T-helper 17 cell (primary cell): Measurements from ENCODE around the gene PTGER4. TPM values are rescaled to one million over a fixed set of nuclear protein-coding genes. Genes with fewer than 3 reads are reported as not detected.
A peak's percentile ranks its signal among the peaks of the same experiment; 100 is the strongest.
"Not testable (repeated sequence)": the region's sequence is repeated elsewhere in the genome, so short reads cannot be mapped to it uniquely, and the experiment has no call there.

Experiments used
- ATAC-seq: fragments of 150-1000 bp; cut with Tn5 transposase; 2 replicates; pipeline ENCODE4 v1.10.0; 2021; ENCODE audit warnings: mild to moderate bottlenecking, moderate library complexity
- DNase-seq, 3 donors: peaks; one replicate each; pipeline versions ENCODE4 v3.0.0 to v3.0.0-alpha.2; 2020 to 2021
- H3K9me3 ChIP-seq: one replicate; pipeline ENCODE4 v1.7.0; 2013; ENCODE audit warnings: low read length, mild to moderate bottlenecking; ENCODE audit not compliant: control insufficient read depth, poor library complexity, severe bottlenecking
- H3K27ac Mint-ChIP-seq: one replicate; pipeline ENCODE4 v1.8.0; 2022; ENCODE audit warnings: mild to moderate bottlenecking, moderate library complexity, mixed read lengths
- H3K27me3 Mint-ChIP-seq: one replicate; pipeline ENCODE4 v1.8.0; 2022; ENCODE audit warnings: mixed read lengths
- H3K36me3 Mint-ChIP-seq: one replicate; pipeline ENCODE4 v1.8.0; 2022; ENCODE audit warnings: low read depth, mixed read lengths
- H3K4me1 Mint-ChIP-seq: one replicate; pipeline ENCODE4 v1.8.0; 2022; ENCODE audit warnings: mild to moderate bottlenecking, mixed read lengths
- H3K4me3 Mint-ChIP-seq: one replicate; pipeline ENCODE4 v1.8.0; 2022; ENCODE audit warnings: mild to moderate bottlenecking, moderate library complexity, mixed read lengths
- total RNA-seq, 4 donors: library from RNA in 2 of 4; stranded (reverse) in 2 of 4; gene quantifications; one replicate each; pipeline ENCODE4 v1.2.3 and lab custom pipeline; 2022 to 2026

The PTGER4 gene
- total RNA-seq, 2 donors from 2014 or later: 314 to 339 TPM

DNA sequence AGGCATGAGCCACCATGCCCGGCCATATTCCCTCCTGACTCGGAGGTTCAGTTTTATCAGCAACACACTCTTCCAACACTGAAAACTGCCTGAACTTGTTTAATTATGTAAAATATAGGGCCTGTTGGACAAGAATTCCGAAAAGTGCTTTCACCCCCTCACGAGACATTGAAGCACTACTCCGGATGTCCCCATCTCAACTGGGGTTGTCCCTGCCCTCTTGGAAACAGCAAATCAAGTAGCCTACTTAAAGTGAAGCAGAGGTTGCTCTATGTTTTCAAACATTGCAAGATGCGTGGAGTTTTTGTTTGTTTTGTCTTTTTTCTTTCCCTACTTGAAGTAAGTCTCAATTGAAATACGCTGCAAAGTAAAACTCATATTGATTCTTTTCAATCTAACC is 7.6 kb downstream of the PTGER4 start:
- DNase-seq (no peak), ATAC-seq (peak; percentile 42)
- H3K9me3 ChIP-seq: no peaks in the 10 kb centered on the region
- peaks cover 7% of the 10 kb centered on the region for H3K36me3 Mint-ChIP-seq
- no peaks in the 10 kb centered on the region for H3K27me3 Mint-ChIP-seq
- H3K4me1 Mint-ChIP-seq: peaks cover 63% of the 10 kb centered on the region
- peak overlapping the region; percentile 88 for H3K4me3 Mint-ChIP-seq
- peak overlapping the region; percentile 98 for H3K27ac Mint-ChIP-seq

DNA sequence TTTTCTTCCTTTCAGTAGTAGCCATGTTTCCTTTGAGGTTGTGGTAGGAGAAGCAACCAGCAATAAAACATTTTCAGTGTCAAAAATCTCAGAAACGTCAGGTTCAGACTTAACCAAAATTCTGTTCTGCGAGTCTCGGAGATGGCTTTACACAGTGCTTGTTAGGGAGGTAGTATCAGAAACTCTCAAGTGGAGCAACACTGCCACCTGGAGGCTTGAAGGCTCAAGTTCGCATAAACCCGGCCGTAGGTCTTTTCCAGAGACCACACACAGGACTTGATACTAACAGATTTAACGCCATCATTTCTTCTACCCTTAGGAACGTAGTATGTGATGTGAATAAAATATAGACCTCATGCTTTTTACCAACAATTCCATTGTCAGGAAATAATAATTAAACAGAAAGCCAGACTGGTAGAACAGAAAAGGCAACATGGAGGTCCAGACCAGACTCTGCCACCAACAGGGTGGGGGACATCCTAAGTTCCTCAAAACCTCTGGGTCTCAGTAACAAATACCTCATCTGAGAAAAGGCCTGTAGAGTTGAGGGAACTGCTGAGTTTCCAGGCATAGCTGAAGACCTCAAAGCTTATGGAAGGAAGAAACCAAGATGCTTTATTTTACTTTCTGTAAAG is 8.5 kb downstream of the PTGER4 start:
- no peaks in the 10 kb centered on the region for H3K9me3 ChIP-seq
- DNase-seq (peak; percentile 62 to 80 (median 70)), ATAC-seq (peak; percentile 76)
- peak overlapping the region; percentile 98 for H3K27ac Mint-ChIP-seq
- peaks cover 58% of the 10 kb centered on the region for H3K4me1 Mint-ChIP-seq
- H3K4me3 Mint-ChIP-seq: peak overlapping the region; percentile 88
- H3K36me3 Mint-ChIP-seq: peaks cover 7% of the 10 kb centered on the region
- no peaks in the 10 kb centered on the region for H3K27me3 Mint-ChIP-seq

DNA sequence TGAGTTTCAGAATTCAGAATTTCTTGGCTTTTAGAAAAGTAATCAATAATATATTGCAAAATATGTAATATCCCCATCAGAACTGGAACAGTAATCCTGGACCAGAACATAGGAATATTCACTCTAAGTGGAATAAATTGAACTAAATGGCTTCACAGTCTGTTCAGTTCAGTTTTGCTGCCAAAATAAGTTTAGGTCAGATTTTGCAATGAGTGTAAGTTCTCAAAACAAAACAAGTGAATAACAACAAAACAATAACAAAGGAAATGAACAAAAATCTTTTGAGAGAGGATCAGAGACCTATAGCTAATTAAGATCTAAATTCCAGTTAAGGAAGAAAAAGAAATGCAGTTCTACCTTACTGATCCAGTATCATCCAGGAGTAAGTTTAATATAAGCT is 9.3 kb downstream of the PTGER4 start:
- peaks cover 55% of the 10 kb centered on the region for H3K4me1 Mint-ChIP-seq
- H3K27me3 Mint-ChIP-seq: no peaks in the 10 kb centered on the region
- H3K36me3 Mint-ChIP-seq: peaks cover 7% of the 10 kb centered on the region
- peak overlapping the region; percentile 47 for H3K4me3 Mint-ChIP-seq
- DNase-seq (no peak), ATAC-seq (no peak)
- peak overlapping the region; percentile 98 for H3K27ac Mint-ChIP-seq
- no peaks in the 10 kb centered on the region for H3K9me3 ChIP-seq

DNA sequence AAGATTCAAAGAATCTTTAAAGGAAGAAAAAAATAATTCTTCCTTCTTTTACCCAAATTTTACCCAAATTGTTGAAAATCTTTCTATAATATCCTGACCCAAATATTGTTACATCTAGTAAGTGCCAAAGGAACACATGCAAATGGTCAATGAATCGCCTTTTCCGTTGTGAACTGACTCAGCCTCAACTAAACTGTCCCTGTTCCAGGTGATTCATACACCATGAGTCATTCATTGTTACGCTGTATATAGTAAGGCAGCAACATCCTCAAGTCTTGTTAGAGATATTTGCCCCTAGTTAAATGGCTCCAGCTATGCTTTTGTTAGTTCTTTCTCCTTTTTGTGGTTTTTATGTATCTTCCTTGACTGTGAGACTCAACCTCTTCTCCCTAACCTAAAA is 9.7 kb downstream of the PTGER4 start:
- Mint-ChIP-seq H3K27me3 (no peaks in the 10 kb centered on the region), H3K27ac (peak overlapping the region; percentile 98), H3K4me3 (peak overlapping the region; percentile 47), H3K36me3 (peaks cover 7% of the 10 kb centered on the region), H3K4me1 (peaks cover 52% of the 10 kb centered on the region)
- ATAC-seq: peak; percentile 18
- no peak for DNase-seq
- no peaks in the 10 kb centered on the region for H3K9me3 ChIP-seq

DNA sequence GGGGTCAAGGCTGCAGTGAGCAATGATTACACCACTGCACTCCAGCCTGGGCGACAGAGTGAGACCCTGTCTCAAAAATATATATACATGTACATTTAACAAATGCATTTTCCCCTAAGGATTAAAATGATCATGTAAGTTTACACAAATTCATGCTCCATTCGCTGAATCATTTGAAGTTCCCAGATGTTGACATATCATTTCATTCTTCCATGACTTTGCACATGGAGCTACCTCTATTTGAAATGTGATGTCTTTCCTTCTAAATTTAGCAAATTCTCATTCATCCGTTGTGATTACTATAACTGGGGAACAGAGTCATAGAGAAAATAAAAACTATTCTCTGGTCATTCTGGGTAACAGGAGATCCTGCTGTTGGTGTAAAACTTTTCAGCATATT is 10.6 kb downstream of the PTGER4 start:
- DNase-seq: no peak
- no peaks in the 10 kb centered on the region for H3K27me3 Mint-ChIP-seq
- peaks cover 7% of the 10 kb centered on the region for H3K36me3 Mint-ChIP-seq
- H3K27ac Mint-ChIP-seq: peak overlapping the region; percentile 98
- H3K9me3 ChIP-seq: no peaks in the 10 kb centered on the region
- no peak overlapping the region for H3K4me3 Mint-ChIP-seq
- H3K4me1 Mint-ChIP-seq: peaks cover 50% of the 10 kb centered on the region
- ATAC-seq: no peak

DNA sequence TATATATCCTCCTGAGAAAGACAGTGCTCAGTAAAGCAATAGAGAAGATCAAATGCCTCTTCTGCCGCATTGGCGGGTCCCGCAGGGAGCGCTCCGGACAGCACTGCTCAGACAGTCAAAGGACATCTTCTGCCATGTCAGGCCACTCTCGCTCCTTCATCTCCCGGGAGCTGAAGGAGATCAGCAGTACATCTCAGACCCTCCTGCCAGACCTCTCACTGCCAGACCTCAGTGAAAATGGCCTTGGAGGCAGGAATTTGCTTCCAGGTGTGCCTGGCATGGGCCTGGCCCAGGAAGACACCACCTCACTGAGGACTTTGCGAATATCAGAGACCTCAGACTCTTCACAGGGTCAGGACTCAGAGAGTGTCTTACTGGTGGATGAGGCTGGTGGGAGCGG is 12.2 kb downstream of the PTGER4 start:
- H3K4me1 Mint-ChIP-seq: peaks cover 36% of the 10 kb centered on the region
- H3K4me3 Mint-ChIP-seq: peak overlapping the region; percentile 63
- no peak for ATAC-seq
- no peaks in the 10 kb centered on the region for H3K27me3 Mint-ChIP-seq
- peak overlapping the region; percentile 98 for H3K27ac Mint-ChIP-seq
- H3K9me3 ChIP-seq: peaks cover 3% of the 10 kb centered on the region
- DNase-seq: no peak
- H3K36me3 Mint-ChIP-seq: peaks cover 7% of the 10 kb centered on the region

DNA sequence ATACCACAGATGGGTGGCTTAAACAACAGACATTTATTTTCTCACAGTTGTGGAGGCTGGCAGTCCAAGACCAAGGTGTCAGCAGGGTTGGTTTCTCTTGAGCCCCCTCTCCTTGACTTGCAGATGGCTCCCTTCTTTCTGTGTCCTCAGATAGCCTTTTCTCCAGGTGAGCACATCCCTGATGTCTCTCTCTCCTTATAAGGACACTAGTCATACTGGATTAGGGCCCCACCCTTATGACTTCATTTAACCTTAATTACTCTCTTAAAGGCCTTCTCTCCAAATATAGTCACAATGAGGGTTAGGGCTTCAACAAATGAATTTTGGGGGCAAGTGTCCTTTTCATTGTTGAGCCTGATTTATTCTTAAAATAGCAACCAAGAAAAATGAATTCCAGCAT is 14.7 kb downstream of the PTGER4 start:
- Mint-ChIP-seq H3K4me1 (peaks cover 18% of the 10 kb centered on the region), H3K27ac (peak overlapping the region; percentile 89), H3K27me3 (no peaks in the 10 kb centered on the region), H3K4me3 (peak overlapping the region; percentile 47), H3K36me3 (peaks cover 11% of the 10 kb centered on the region)
- DNase-seq: no peak
- ATAC-seq: no peak
- H3K9me3 ChIP-seq: peaks cover 3% of the 10 kb centered on the region

DNA sequence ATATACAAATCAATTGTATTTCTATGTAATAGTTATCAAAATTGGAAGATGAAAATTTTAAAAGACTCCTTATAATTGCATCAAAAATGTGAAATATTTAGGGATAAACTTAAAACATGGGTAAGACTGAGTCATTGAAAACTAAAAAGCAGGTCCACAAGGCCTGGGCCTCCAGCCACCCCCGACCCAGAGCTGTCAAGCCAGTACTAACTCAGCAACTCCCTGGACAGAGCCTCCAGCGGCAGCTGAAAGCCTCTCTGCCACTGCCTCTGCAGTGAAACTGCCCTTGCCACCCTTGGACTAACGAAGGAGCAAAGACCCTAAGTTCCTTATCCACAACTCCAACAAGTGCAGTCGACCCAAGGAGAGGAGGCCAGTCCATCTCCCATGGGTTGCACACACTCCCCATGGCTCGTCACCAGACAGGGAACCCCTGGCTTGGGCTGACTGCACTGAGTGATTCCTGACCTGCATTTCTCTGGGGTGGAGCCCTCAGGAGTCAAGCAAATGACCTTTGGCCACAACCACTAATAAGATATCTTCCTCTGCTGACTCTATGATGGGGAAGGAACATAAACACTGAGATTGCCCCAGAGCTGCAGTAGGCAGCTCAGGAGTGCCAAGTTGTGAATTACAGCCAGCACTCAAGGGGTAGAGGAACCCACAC is 20.5 kb downstream of the PTGER4 start:
- Mint-ChIP-seq H3K4me1 (no peaks in the 10 kb centered on the region), H3K27ac (no peak overlapping the region), H3K27me3 (no peaks in the 10 kb centered on the region), H3K36me3 (peaks cover 7% of the 10 kb centered on the region), H3K4me3 (no peak overlapping the region)
- DNase-seq (no peak), ATAC-seq (no peak)
- H3K9me3 ChIP-seq: peaks cover 7% of the 10 kb centered on the region

DNA sequence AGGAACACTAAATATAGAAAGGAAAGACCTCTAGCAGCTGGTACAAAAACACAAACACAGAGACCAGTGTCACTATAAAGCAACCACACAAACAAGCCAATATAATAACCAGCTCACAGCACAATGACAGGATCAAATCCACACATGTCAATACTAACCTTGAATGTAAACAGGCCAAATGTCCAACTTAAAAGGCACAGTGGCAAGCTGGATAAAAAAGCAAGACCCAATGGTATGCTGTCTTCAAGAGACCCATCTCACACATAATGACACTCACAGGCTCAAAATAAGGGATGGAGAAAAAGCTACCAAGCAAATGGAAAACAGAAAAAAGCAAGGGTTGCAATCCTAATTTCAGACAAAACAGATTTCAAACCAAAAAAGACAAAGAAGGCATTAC is 22.3 kb downstream of the PTGER4 start:
- H3K27ac Mint-ChIP-seq, DNase-seq, H3K27me3 Mint-ChIP-seq, H3K9me3 ChIP-seq, ATAC-seq, H3K4me1 Mint-ChIP-seq, H3K36me3 Mint-ChIP-seq, H3K4me3 Mint-ChIP-seq: not testable (repeated sequence)

DNA sequence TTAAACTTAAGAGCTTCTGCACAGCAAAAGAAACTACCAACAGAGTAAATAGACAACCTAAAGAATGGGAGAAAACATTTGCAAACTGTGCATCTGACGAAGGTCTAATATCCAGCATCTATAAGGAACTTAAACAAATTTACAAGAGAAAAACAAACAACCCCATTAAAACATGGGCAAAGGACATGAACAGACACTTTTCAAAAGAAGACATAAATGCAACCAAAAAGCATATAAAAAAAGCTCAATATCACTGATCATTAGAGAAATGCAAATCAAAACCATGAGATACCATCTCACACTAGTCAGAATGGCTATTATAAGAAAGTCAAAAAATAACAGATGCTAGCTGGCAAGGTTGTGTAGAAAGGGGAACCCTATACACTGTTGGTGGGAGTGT is 25.8 kb downstream of the PTGER4 start:
- not testable (repeated sequence) for H3K9me3 ChIP-seq, H3K27me3 Mint-ChIP-seq, H3K27ac Mint-ChIP-seq, DNase-seq, H3K4me1 Mint-ChIP-seq, H3K36me3 Mint-ChIP-seq, ATAC-seq, H3K4me3 Mint-ChIP-seq

DNA sequence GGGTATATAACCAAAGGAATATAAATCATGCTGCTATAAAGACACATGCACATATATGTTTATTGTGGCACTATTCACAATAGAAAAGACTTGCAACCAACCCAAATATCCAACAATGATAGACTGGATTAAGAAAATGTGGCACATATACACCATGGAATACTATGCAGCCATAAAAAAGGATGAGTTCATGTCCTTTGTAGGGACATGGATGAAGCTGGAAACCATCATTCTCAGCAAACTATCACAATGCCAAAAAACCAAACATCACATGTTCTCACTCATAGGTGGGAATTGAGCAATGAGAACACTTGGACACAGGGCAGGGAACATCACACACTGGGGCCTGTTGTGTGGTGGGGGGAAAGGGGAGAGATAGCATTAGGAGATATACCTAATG is 30.9 kb downstream of the PTGER4 start:
- not testable (repeated sequence) for H3K27me3 Mint-ChIP-seq, H3K4me1 Mint-ChIP-seq, H3K4me3 Mint-ChIP-seq, DNase-seq, H3K27ac Mint-ChIP-seq, H3K36me3 Mint-ChIP-seq, H3K9me3 ChIP-seq, ATAC-seq

DNA sequence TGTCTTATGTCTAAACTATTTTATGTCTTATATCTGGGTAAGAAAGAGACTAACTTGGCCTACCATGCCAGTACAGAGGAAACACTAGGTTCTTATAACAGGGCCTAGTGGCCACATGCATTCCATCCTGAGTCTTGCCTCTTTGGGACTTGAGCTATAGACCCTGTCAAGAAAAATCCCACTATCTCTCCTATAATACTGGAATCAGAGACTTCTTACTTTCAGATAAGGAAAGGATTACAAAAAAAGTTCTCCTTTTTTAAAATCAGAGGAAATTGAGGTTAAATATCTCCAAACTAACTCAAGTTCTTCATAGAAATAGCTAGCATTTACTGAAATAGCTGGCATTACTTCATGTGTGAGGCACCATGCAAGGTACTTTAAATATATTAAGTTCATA is 34.3 kb downstream of the PTGER4 start:
- no peak overlapping the region for H3K4me3 Mint-ChIP-seq
- peaks cover 3% of the 10 kb centered on the region for H3K4me1 Mint-ChIP-seq
- ATAC-seq (no peak), DNase-seq (no peak)
- H3K27me3 Mint-ChIP-seq: no peaks in the 10 kb centered on the region
- H3K36me3 Mint-ChIP-seq: peaks cover 2% of the 10 kb centered on the region
- H3K27ac Mint-ChIP-seq: no peak overlapping the region
- no peaks in the 10 kb centered on the region for H3K9me3 ChIP-seq

DNA sequence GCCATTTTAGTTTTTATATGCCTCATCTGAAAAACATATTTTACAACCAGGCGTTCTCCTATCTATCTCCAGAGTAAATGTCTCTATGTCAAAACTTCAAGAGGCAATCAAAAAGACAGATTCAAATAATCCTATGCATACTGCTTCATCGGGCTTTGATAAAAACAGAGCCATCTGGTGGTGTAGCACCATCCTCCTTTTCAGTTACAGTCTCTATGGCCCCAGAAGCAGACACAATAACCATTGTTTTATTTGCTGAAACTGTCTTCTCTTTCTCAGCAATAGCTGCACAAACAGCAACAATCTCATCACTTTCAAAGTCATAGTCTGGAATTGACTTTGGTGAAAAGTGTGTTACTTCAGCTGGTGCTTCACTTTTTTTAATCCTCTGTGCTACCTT is 36.3 kb downstream of the PTGER4 start:
- peaks cover 2% of the 10 kb centered on the region for H3K36me3 Mint-ChIP-seq
- no peak overlapping the region for H3K27ac Mint-ChIP-seq
- ATAC-seq (peak; percentile 32), DNase-seq (no peak)
- peaks cover 3% of the 10 kb centered on the region for H3K4me1 Mint-ChIP-seq
- no peak overlapping the region for H3K4me3 Mint-ChIP-seq
- H3K9me3 ChIP-seq: no peaks in the 10 kb centered on the region
- no peaks in the 10 kb centered on the region for H3K27me3 Mint-ChIP-seq

DNA sequence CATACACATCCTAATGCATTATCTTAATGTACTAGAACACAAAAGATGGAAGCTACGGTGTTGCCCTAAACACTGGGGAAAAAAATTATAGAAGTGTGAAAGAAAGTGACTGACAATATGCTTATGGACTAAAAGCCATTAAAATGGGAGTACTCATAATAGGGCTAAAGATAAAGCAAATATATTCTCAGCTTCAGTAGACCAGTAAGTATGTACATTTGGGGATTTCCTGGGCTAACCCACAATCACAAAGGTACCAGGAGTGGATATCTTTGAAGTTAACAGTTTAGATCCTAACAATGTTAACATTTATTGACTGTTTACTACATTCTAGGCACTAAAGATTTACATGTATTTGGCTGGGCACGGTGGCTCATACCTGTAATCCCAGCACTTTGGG is 36.9 kb downstream of the PTGER4 start:
- Mint-ChIP-seq H3K4me3 (no peak overlapping the region), H3K27me3 (no peaks in the 10 kb centered on the region), H3K4me1 (peaks cover 6% of the 10 kb centered on the region), H3K27ac (no peak overlapping the region), H3K36me3 (peaks cover 4% of the 10 kb centered on the region)
- H3K9me3 ChIP-seq: no peaks in the 10 kb centered on the region
- peak; percentile 28 for ATAC-seq
- no peak for DNase-seq
